Effector CD4-positive, alpha-beta T cell (primary cell): Measurements from ENCODE around the gene SH2D3C.

ENCODE experiments used
- DNase-seq: peaks from one replicate; pipeline ENCODE4 v3.0.0-alpha.2; 2020

Gene SH2D3C

DNA sequence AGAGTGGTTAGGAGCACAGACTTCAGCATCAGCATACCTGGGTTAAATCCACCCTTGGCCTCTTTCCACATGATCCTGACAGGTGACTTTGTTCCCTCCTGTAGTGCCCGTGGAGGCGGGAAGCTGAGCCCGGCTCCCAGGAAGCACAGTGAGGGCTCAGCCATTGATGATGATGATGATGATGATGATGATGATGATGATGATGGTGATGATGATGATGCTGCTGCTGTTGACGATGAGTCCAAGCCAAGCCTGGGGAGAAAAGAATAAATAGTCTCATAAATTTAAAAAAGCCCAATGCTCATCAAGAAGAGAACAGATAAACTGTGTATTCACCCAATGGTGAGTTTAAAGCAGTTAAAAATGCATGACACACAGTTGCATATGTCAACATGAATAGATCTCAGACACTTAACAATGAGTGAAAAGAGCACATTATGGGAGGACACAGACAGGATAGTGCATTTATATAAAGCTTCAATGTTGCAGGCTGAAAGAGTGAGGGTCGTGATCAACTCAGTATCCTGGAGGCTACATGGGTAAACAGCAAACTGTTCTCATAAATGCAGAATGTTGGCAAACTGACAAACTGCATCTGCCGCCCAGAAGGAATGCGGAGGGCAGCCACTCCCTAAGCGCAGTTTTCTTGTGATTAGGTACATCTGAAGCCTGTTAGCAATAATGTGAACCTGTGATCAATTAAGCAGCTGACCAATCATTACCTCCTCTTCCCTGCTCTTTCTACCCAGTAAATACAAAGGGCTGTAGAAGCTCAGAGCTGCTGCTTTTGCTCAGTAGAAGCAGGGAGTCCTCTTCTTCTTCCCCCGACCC is 83.4 kb downstream of the SH2D3C start:
- no peak for DNase-seq

GRCh38 chr9:127693697-127694096 is 84.8 kb downstream of the SH2D3C start:
- no peak for DNase-seq

- no peak for DNase-seq
Observed at GRCh38 chr9:127693143-127693542, 85.3 kb downstream of the SH2D3C start.

DNA sequence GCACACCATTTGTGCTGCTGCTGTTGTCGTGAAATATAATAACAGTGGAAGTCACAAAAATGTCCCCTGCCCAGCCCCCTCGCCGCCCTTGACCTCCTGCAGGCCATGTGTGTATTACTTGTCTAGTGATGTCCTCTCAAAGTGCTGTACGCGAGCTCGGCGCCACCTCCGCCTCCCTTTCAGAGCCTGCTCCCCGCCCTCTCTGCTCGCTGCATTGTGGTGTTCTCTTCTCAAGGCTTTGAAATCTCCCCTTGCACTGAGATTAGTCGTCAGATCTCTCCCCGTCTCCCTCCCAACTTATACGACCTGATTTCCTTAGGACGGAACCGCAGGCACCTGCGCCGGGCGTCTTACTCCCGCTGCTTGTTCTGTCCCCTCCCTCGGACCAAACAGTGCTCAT is 86.4 kb downstream of the SH2D3C start:
- no peak for DNase-seq

GRCh38 chr9:127690735-127691134 is 87.7 kb downstream of the SH2D3C start:
- no peak for DNase-seq

- DNase-seq: no peak
Observed at GRCh38 chr9:127689329-127690000, 89.0 kb downstream of the SH2D3C start.
